GM08714 (cell line): ENCODE measurements around the gene RAB11FIP3.

Experiments
- H3K4me3 ChIP-seq: fragments of 200-500 bp; sonication (Bioruptor generic); 2 replicates; pipeline ENCODE4 v1.5.1; 2014; ENCODE audit warnings: mild to moderate bottlenecking, low read length, inconsistent platforms
- ZNF274 ChIP-seq: IDR thresholded peaks from 2 replicates; pipeline ENCODE4 v1.6.1; 2012; ENCODE audit warnings: mild to moderate bottlenecking, low read depth, low read length

RAB11FIP3 gene

DNA sequence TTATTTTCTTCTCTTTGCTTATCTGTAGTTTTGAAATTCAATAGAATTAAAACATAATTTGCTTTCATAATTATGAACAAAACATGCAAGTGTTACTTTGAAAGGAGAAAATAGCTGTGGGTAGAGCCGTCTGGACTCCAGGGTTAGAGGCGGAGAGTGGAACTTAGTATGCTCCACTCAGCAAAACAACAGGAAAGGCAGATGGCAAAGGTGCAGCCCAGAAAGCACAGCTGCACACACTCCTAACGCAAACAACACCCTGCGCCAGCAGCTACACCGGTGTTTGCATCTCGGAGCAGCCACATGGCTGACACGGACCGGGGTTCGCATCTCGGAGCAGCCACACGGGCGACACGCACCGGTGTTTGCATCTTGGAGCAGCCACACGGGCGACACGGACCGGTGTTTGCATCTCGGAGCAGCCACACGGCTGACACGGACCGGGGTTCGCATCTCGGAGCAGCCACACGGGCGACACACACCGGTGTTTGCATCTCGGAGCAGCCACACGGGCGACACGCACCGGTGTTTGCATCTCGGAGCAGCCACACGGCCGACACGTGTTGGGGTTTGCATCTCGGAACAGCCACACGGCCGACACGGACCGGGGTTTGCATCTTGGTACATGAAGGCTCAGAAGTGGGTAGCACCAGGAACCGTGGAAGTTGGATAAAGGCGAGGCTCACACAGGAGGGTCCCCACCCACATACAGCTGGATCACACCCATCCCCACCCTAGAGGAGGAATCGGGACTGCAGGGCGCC, 89.9 kb downstream of the RAB11FIP3 start:
- no peak for TF ChIP-seq ZNF274
- H3K4me3 ChIP-seq, result no peak overlapping the region

DNA sequence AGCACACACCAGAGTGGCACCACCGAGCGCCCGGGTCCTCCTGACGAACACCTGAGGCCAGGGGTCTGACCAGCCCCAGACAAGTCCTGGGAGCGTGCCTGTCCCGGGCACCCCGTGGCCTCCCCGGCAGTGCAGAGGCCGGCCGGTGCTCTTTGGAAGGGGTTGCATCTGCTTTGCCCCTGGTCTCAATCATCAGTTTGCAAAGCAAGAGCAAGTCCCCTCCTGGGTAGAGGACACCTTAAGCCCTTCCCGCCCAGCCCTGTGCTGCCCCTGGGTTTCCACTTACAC, 90.4 kb downstream of the RAB11FIP3 start:
- no peak for TF ChIP-seq ZNF274
- no peak overlapping the region for H3K4me3 ChIP-seq

DNA sequence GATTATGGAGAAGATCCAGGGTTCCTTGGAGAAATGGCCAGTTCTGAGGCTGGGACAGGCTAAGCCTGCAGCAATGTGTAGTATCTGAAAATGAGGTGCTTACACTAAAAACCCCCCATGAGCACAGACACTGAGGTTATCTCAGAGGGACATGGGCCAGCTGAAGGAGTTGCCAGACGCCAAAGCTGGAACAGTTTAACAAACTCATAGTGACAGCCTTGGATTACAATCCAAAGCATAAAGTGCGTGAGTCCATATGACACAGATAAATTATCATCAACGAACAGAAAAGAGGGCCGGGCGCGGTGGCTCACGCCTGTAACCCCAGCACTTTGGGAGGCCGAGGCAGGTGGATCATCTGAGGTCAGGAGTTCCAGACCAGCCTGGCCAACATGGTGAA, 90.9 kb downstream of the RAB11FIP3 start:
- no peak for TF ChIP-seq ZNF274
- no peak overlapping the region for H3K4me3 ChIP-seq

DNA sequence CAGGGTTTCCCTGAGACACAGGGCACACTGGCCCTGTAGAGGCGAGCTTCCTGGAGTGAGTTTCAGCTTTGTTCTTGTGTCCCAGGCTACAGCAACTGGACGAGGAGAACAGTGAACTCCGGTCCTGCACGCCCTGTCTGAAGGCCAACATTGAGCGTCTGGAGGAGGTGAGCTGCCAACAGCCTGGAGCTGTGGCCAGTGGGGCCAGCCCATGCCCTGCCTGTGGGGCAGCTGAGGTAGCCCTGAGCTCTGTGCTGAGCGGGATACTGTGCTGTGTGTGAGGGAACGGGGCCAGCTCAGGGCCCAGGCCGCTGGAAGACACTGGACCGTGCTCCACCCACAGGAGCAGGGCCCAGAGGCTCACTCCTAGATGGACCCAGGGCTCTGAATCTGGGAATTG, 93.4 kb downstream of the RAB11FIP3 start:
- H3K4me3 ChIP-seq, result no peak overlapping the region
- TF ChIP-seq ZNF274, result no peak

DNA sequence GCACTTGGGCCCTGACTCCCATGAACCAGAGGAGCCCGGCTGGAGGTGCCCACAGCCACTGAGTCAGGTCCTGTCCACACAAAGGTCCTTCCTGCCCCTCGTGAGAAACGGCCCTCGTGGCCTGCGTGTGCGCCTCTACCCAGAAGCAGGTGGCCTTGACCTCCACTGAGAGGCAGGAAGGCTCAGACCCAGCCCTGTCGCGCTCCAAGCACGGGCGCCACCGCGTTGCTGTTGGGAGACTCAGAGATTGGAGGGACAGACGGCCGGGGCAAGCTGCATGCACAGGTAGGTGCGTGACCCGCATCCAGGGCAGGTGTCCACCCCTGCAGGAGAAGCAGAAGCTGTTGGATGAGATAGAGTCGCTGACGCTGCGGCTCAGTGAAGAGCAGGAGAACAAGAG, 94.0 kb downstream of the RAB11FIP3 start:
- no peak for TF ChIP-seq ZNF274
- no peak overlapping the region for H3K4me3 ChIP-seq

DNA sequence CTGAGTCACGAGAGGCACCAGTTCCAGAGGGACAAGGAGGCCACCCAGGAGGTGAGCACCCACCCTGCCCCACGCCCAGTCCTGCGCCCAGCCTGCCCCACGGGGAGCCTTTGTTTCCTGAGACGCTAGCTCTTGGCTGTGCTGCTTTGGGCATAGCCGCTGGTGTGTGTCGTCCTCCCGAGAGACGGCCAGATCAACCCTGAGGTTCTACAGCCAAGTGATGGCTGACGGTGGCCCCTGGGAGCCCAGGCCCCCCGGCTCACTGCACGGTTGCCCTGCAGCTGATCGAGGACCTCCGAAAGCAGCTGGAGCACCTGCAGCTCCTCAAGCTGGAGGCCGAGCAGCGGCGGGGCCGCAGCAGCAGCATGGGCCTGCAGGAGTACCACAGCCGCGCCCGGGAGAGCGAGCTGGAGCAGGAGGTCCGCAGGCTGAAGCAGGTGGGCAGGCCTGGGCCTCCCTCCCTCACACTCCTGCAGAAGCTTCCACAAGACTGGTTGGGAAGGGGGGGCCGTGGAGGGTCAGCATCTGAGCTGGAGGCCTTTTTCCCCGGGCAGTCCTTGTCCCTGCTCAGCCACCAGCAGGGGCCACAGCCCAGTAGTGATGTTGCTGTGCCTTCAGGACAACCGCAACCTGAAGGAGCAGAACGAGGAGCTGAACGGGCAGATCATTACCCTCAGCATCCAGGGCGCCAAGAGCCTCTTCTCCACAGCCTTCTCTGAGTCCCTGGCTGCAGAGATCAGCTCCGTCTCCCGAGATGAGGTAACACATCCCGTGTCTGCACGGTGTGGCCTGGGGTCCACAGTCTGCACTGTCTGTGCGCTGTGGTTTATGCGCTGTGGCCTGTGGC, 94.6 kb downstream of the RAB11FIP3 start:
- no peak overlapping the region for H3K4me3 ChIP-seq
- TF ChIP-seq ZNF274, result no peak

DNA sequence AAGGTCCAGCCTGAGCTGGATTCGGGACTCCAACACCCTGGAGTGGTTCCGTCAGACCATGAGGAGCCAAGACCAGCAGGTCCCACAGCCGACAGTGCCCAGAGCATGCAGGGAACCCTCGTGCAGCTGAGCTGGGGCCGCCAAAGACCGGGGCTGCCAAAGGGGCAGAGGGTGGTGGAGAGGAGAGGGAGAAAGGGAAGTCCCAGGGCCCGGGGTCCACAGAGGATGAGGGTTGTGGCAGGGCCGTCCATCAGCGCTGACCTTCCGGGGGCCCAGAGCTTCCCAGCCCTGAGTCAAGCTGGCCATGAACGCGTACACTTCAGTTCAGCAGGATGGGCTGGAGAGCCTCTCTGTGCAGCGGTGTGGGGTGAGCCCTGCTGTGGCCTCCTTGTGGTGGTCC, 95.4 kb downstream of the RAB11FIP3 start:
- TF ChIP-seq ZNF274, result no peak
- H3K4me3 ChIP-seq, result no peak overlapping the region

DNA sequence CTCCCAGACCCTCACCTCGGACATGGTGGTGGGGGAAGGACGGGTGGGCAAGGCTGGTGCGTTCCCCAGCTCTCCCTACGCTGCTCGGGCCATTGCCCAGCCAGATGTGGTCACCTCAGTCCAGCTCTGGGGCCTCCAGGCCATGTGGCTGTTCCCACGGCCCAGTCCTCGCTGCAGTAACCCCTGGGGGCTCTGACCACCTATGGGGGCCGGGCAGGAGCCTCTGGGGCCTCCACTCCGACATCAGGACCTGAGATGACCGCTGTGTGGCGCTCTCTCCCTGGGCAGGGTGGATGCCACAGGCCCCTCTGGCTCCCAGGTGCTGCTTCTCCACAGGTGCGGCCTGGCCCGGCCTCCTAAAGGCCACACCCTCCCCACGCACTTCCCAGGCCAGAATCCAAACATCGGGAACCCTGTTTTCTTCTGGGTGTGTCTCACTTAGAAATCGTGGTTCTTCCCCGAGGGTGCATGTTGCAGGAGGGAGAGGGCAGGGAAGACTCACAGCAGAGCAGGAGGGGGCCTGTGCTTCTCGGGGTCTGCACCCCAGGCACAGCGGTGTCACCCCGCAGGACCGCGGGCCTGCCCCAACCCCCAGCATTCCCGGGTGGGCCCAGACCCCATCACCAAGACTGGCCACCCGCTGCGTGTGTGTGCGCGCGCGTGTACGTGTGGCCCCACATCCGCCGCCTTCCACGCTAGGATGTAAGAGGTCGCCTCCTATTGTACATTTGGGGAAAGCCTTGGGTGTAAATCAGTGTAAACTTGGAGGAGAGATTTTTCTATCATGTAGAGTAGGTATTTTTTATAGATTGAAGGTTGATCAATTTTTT, 96.1 kb downstream of the RAB11FIP3 start:
- no peak overlapping the region for H3K4me3 ChIP-seq
- no peak for TF ChIP-seq ZNF274

DNA sequence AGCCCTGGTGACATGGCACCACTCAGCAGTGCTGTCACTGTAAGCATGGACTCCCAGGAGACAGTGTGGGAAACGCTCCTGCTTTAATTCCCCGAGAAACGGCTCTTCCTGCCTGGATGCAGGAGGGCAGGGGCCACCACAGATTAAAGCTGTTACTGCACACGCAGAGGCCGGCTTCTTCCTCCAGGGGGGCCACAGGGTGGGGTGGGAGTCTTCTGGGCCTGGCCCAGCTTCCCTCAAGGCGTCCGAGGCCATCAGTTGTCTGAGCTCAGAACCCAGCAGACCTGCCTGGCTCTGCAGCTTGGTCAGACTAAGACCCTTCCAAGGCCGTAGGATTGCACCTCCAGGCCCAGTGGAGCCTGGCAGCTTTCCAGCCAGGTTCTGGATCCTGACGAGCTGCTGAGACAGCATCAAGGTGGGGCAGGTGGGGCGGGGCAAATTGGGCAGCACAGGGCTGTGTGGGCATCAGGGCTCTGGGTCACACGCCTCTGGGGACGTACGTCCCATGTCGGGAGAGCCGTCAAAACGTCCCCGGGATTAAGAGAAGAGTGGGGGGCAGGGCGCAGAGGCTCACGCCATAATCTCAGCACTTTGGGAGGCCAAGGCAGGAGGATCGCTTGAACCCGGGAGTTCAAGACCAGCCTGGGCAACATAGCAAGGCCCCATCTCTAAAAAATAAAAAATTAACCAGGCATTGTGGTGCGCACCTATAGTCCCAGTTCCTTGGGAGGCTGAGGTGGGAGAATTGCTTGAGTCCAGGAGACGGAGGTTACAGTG, 97.1 kb downstream of the RAB11FIP3 start:
- no peak overlapping the region for H3K4me3 ChIP-seq

DNA sequence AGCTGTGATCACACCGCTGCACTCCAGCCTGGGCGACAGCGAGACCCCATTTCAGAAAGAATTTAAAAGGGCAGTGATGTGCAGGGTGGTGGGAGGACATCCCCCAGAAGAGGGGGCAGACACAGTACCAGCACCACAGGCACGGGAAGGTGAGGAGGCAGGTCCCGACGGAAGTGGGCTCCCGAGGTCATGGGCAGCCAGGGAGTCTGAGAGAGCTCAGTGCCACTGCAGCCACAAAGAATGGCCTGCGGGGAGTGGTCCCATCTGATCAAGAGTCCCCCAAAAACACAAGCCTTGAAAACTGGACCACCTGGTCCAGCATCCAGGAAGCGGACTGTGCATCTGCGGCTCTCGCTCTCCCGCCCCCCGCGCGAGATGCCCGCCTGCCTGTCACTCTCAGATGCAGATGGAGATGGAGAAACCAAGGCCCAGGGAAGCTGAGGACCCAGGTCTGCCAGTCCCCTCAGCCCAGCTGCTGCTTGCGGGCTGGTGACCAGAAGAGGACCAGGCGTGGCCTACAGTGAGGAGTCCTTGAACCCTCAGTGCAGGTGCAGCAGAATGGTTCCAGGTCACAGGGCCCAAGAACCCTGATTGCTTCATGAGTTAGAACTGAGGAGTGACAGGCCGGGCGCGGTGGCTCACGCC, 97.8 kb downstream of the RAB11FIP3 start:
- no peak for TF ChIP-seq ZNF274
- no peak overlapping the region for H3K4me3 ChIP-seq

More for the DNA sequence above, 97.1 kb downstream of the RAB11FIP3 start:
- TF ChIP-seq ZNF274, result no peak

DNA sequence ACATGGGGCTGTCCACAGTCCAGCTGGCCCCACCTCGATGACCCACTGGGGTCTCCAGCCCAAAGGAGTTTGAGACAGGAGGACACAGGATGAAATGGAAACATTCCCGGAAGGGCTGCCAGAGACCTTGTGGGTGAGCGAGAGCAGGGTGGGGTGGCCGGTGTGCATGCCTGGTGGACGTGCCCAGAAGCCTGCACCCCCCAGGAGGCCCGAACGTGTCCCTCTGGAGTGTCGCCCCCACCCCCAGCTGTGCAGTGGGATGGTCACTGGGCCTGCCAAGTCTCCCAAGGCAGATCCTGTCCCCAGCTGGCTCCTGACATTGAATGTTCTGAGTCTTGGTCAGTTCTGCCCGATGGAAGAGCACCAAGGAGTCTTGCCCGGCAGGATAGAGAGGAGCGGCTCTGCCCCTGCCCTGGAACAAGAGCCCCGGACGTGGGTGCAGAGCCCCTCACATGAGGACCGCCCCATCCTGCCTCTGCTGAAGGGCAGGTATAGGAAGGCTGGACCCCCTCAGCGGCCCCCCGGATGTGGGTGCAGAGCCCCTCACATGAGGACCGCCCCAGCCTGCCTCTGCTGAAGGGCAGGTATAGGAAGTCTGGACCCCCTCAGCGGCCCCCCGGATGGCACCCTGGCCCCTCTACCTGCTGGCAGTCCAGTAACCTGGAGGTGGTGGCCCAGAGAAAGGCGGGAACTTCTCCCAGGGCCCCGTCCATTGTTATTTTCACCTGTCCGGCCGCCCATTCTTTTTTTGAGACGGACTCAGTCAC, 99.0 kb downstream of the RAB11FIP3 start:
- no peak for TF ChIP-seq ZNF274
- no peak overlapping the region for H3K4me3 ChIP-seq

DNA sequence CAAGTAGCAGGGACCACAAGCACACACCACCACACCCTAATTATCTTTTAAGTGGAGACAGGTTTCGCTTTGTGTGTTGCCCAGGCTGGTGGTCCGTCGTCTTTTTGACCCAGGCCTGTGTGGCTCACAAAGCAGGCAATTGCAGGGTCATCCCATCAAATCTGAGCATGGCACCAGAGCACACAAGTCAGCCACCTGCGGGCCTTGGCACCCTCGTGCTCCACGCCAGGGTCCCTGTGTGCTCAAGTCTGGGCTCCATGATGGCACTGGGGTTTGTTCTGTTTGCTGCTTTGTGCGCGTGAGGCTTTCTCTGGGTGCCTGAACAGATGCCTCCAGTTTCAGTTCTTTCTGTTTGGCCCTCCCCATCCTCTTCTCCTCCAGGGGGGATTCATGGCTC, 99.7 kb downstream of the RAB11FIP3 start:
- no peak for TF ChIP-seq ZNF274
- no peak overlapping the region for H3K4me3 ChIP-seq

DNA sequence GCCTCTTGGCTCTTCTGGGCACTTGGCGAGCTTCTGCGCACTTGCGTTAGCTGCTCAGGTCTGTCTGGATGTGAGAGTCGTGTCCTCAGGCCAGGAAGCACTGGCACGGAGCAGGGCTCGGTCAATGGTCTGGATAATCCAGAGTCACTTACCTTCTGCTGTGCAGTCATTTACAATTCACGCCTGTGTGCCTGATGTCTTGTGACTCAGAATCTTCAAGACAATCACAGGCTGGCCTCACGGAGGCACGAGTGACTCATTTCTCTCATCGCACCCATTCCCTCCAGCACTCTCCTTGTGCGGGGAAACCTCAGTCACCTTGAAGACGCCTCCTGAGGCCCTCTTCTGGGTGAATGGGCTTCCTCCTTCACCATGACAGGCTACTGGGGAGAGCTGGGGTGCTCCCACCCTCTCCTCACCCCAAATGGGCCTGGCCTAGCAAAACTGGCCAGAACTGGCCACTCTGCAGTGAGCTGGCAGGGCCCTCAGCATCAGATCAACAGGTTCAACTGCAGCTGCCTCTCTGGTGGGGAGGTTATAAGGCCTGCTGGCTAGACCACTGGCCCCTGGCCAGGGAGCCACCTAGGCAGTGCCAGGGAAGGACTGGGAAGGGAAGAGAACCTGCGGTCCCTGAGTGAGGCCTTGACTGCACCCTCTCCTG, 100.2 kb downstream of the RAB11FIP3 start:
- no peak for TF ChIP-seq ZNF274
- H3K4me3 ChIP-seq, result peak overlapping the region; percentile 67; the same call in 1 of the 2 replicates
